GM12878 (cell line): ENCODE data around the gene GNA15.

Experiments used
- EED ChIP-seq: sonication (generic); IDR thresholded peaks from 2 replicates; pipeline ENCODE4 v1.6.1; 2016; ENCODE audit warnings: antibody characterized with exemption, low read depth
- EZH2 ChIP-seq: IDR thresholded peaks from 2 replicates; pipeline ENCODE4 v1.6.1; 2012; ENCODE audit warnings: low read depth, mild to moderate bottlenecking, control low read depth, inconsistent platforms, low read length, borderline replicate concordance; ENCODE audit not compliant: control insufficient read depth
- RBBP5 ChIP-seq: fragments of 200-600 bp; sonication (generic); conservative IDR thresholded peaks from 2 replicates; pipeline ENCODE4 v1.6.1; 2016
- SRF ChIP-seq, 2 experiments: IDR thresholded peaks; 2 replicates each; pipeline ENCODE4 v1.6.1; 2011; ENCODE audit warnings: low read depth in 2 of 2, low read length in 2 of 2, mild to moderate bottlenecking in 1 of 2, moderate library complexity in 1 of 2
- TF ChIP-seq, protein P1 (sequence below), 3 experiments: IDR thresholded peaks in 2 of 3; conservative IDR thresholded peaks in 1 of 3; 2 replicates each; pipeline ENCODE4 v1.5.1; 2011; ENCODE audit warnings: low read depth in 3 of 3, low read length in 3 of 3, mild to moderate bottlenecking in 3 of 3, control low read depth in 2 of 3, moderate library complexity in 2 of 3, inconsistent platforms in 1 of 3, mixed read lengths in 1 of 3; ENCODE audit not compliant: control insufficient read depth in 2 of 3, insufficient read depth in 1 of 3; ENCODE audit errors: extremely low read depth in 1 of 3

DNA sequence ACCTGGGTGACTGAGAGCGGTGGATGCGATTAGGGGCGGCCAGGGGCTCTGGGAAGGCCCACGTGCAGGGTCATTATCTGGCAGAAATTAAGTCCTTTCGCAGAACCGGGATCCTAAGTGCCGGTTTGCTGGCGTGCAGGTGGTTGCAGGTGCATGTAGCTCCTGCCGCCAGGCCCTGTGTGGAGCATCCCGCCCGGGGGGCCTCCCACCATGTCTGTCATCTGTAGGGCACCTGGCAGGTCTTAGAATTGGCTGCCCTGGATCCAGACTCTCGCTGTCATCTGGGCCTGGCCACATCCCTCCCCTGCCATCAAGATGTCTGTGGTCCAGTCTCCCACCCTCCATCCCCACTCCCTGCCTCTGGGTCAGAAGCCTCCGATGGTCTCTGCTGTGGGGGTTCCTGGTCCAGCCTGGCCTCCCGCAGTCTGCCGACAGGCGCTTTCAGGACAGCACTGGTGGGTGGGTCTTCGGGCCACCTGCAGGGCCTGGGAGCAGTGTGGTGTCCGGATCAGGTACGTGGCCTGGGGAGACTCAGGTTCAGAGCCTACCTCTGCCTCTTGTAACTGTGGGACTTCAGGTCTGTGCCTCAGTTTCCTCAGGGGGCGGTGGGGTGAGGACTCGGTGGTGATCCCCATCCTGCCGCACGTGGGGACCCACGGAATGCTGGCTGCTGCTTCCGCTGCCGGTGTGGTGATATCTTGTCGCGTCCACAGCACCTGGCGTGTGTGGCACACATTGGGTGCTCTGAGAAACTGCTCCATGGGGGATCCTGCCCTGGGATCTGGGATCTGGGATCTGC lies 36.3 kb upstream of the GNA15 start:
- TF ChIP-seq, protein P1, sequence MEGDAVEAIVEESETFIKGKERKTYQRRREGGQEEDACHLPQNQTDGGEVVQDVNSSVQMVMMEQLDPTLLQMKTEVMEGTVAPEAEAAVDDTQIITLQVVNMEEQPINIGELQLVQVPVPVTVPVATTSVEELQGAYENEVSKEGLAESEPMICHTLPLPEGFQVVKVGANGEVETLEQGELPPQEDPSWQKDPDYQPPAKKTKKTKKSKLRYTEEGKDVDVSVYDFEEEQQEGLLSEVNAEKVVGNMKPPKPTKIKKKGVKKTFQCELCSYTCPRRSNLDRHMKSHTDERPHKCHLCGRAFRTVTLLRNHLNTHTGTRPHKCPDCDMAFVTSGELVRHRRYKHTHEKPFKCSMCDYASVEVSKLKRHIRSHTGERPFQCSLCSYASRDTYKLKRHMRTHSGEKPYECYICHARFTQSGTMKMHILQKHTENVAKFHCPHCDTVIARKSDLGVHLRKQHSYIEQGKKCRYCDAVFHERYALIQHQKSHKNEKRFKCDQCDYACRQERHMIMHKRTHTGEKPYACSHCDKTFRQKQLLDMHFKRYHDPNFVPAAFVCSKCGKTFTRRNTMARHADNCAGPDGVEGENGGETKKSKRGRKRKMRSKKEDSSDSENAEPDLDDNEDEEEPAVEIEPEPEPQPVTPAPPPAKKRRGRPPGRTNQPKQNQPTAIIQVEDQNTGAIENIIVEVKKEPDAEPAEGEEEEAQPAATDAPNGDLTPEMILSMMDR (IDR thresholded peaks at IDR 0.05 in 2 of 3, conservative IDR thresholded peaks at IDR 0.05 in 1 of 3; ENCODE audit: control insufficient read depth in 2 of 3, extremely low read depth in 1 of 3, insufficient read depth in 1 of 3, low read depth in 3 of 3, low read length in 3 of 3) = no peak
- TF ChIP-seq SRF (IDR thresholded peaks at IDR 0.05; ENCODE audit: low read depth in 2 of 2, low read length in 2 of 2) (no peak), EED (no peak), EZH2 (no peak), RBBP5 (no peak)
